GM12874 (cell line): Measurements from ENCODE around the gene FBXO39.

Source experiments
- CTCF ChIP-seq: IDR thresholded peaks from 2 replicates; pipeline ENCODE4 v1.5.1; 2011; ENCODE audit warnings: low read depth, mild to moderate bottlenecking, control low read depth, low read length, moderate library complexity; ENCODE audit not compliant: insufficient read depth

The FBXO39 gene

GRCh38 chr17:6775871-6776405, at the start of gene FBXO39:
Gene FBXO39, plus strand, starts transcription at chr17:6776215. Its CDS starts 3,654 bp downstream, at chr17:6779869.
- TF ChIP-seq CTCF, result no peak

GRCh38 chr17:6729531-6729930, 46.5 kb upstream of the FBXO39 start:
- no peak for TF ChIP-seq CTCF

DNA sequence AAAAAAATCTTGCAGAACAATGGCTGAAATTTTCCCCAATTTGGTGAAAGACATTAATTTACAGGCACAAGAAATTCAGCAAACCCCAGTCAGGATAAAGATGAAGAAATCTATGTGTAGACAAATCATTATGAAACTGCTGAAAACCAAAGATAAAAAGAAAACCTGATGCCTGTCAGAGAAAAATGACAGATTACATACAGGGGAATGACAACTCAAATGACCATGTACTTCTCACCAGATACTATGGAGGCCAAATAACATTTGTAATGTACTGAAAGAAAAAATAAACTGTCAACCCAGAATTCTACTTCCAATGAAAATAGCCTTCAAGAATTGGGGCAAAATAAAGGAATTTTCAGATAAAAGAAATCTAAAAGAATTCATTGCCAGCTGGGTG, 27.4 kb upstream of the FBXO39 start:
- TF ChIP-seq CTCF, result no peak

- TF ChIP-seq CTCF, result no peak
Measured at GRCh38 chr17:6749519-6749918, 26.5 kb upstream of the FBXO39 start.

- TF ChIP-seq CTCF, result no peak
Measured at GRCh38 chr17:6752068-6752909, 23.7 kb upstream of the FBXO39 start.

DNA sequence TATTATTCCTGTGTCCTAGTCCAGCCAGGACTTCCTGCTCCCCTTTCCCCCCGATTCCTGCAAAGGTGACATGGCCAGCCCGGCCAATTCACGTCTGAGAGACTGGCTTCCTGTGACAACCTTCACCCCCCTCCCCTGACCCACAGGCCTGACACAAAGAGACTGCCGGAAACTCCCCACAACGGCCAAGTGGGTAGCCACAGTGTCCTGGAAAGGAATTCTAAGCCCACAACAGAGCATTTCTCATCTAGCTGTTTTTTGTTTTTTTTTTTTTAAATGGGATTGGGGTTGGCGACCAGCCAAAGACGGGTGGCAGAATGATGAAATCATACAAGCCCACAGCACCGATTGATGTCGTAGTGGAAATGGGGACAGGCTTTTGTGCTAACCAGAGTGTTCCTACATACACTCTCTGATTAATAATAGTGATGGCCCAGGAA, 23.0 kb upstream of the FBXO39 start:
- TF ChIP-seq CTCF, result no peak

DNA sequence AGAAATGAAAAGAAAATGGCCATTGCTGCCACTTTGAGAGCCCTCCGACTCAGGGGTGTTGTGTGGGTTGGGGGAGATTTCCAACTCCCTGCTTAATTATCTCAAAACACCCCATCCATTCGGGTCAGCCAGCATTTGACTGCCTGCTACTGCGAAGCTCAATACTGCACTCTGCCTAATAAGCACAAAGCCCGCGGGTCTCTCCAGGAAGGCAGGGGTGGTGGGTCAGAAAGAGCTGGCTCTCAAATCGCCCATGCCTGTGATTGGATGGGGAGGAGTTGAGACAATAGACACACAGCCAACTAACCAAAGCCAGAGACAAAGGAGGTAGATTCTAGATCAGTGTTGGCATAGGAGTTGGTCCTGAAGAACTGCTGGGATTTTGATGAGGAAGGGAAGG, 22.5 kb upstream of the FBXO39 start:
- no peak for TF ChIP-seq CTCF
